IPS-20b (cell line): ENCODE measurements around the gene RASGEF1C.

Experiments
- H3K27ac ChIP-seq: one replicate; pipeline ENCODE4 v1.5.1; 2013; ENCODE audit warnings: low read length
- H3K27me3 ChIP-seq: 2 replicates; pipeline ENCODE4 v1.6.1; 2013; ENCODE audit warnings: mild to moderate bottlenecking, low read length, inconsistent platforms; ENCODE audit not compliant: insufficient read depth
- H3K36me3 ChIP-seq: 2 replicates; pipeline ENCODE4 v1.6.1; 2013; ENCODE audit warnings: low read depth, mild to moderate bottlenecking, inconsistent platforms, low read length, moderate library complexity; ENCODE audit not compliant: insufficient read depth
- H3K4me1 ChIP-seq: 2 replicates; pipeline ENCODE4 v1.6.1; 2013; ENCODE audit warnings: mild to moderate bottlenecking, control low read depth, inconsistent platforms, low read length, moderate library complexity; ENCODE audit not compliant: insufficient read depth
- H3K4me3 ChIP-seq: 2 replicates; pipeline ENCODE4 v1.5.1; 2013; ENCODE audit warnings: mild to moderate bottlenecking, low read length, inconsistent platforms
- H3K9ac ChIP-seq: 2 replicates; pipeline ENCODE4 v1.6.1; 2013; ENCODE audit warnings: low read depth, mild to moderate bottlenecking, inconsistent platforms, low read length, moderate library complexity
- H3K9me3 ChIP-seq: 2 replicates; pipeline ENCODE4 v1.6.1; 2013; ENCODE audit warnings: mild to moderate bottlenecking, low read depth, low read length, inconsistent platforms; ENCODE audit not compliant: insufficient read depth

RASGEF1C gene

DNA sequence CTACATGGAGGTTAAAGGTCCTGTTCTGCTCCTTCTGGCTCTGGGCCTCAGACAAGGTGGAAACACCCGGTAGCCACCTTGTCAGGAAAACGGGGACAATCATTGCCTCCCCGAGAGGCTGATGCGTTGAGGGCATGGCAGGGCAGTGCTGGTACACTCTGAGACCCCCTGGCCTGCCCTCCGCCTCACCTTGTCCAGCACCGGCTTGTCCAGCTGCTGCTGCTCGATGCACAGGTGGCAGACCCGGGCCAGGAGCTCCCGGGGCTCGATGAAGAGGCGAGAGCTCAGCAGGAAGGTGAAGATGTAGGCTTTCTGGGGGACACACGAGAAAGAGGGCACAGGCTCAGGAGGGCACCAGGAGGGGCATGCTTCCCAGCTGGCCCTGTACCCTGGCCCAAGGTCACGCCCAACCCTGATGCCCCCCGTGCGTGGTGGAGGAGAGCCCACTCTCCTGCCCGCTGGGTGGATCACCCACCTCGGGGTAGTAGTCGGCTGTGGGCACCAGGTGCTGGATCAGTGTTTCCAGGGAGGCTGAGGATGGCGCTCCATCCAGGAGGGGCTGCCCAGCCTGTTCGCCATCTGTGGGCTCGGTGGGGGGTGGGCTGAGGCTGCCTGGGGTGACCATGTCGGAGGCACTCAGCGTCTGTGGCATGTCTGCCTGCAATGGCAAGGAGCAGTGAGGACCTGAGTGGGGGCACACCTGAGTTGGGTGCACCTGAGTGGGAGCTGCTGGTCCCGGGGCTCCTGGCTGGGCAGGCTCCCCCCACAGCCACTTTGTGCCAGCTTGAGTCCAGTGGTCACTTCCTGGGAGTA is 71.4 kb downstream of the RASGEF1C start:
- H3K4me1 ChIP-seq = no peaks in the 10 kb centered on the region
- H3K4me3 ChIP-seq = no peak overlapping the region
- H3K27me3 ChIP-seq = no peaks in the 10 kb centered on the region; the same call in 1 of the 2 replicates
- H3K9me3 ChIP-seq = no peaks in the 10 kb centered on the region
- H3K36me3 ChIP-seq = no peaks in the 10 kb centered on the region
- H3K27ac ChIP-seq = no peak overlapping the region
- H3K9ac ChIP-seq = no peak overlapping the region

DNA sequence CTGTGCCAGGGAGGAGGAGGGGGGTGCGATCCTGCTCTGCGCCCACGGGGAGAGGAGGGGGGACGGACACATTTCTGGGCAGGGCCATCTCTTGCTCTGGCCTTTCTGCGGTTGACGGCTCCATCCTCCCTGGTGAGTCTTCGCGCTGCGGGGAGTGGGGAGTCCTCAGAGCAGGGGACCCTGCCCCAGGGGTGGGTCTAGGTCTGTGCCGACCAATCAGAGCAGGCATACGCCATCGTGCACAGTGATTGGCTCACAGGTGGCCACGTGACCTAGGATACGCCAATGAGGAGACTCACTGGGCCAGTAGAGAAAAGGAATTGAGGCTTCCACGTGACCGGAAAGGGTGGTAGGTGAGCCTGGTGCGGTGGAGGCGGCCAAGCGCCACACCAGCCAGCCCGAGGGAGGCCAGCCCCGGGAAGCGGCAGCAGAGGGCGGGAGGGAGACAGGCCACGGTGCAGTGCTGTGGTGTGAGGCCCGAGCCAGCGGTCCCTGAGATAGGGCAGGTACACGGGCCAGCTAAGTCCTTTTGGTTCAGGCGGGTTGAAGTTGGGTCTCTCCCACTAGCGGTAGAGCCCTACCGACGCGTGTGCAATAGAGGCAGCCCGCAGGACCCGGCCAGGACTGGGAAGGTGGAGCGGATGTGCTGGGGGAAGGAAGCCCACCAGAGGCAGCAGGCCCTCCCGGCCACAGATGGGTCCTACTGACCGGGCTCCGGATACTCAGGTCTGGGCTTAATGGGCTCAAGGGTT is 72.2 kb downstream of the RASGEF1C start:
- H3K4me3 ChIP-seq = no peak overlapping the region
- H3K27ac ChIP-seq = no peak overlapping the region
- no peak overlapping the region for H3K9ac ChIP-seq
- no peaks in the 10 kb centered on the region; the same call in 1 of the 2 replicates for H3K27me3 ChIP-seq
- no peaks in the 10 kb centered on the region for H3K9me3 ChIP-seq
- H3K36me3 ChIP-seq = no peaks in the 10 kb centered on the region
- no peaks in the 10 kb centered on the region for H3K4me1 ChIP-seq

DNA sequence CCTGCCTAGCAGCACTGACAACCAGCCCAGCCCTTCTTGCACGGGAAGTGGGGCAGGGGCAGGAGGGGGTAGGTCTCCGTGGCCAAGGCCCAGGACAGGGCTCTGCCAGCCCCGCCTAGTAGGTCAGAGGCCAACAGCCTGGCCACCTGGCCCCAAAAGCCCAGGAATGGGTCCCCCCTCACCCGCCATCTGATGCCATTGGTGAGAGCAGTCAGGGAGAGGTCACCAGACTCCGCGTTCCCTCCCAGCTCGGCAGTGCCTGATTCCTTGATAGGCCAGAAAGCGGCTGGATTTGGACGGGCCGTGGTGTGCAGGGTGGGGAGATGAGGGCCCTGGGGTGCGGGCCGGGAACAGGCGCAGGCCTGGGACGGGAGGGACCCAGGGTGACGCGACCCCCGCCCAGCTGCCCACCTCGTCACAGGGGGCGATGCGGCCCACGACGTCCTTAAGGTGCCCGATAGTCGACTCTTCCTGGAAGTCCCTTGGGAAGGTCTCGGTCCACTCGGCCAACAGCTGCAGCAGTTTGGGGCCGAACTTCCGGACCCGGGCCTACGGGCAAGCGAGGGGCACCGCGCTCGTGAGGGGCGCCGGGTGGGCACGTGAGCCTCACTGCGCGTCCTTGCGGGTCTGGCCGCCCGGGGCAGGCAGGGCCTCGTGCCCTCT is 72.9 kb downstream of the RASGEF1C start:
- Histone ChIP-seq H3K27ac (no peak overlapping the region), H3K4me3 (no peak overlapping the region), H3K36me3 (no peaks in the 10 kb centered on the region), H3K4me1 (no peaks in the 10 kb centered on the region), H3K9ac (no peak overlapping the region), H3K27me3 (no peaks in the 10 kb centered on the region; the same call in 1 of the 2 replicates), H3K9me3 (no peaks in the 10 kb centered on the region)

DNA sequence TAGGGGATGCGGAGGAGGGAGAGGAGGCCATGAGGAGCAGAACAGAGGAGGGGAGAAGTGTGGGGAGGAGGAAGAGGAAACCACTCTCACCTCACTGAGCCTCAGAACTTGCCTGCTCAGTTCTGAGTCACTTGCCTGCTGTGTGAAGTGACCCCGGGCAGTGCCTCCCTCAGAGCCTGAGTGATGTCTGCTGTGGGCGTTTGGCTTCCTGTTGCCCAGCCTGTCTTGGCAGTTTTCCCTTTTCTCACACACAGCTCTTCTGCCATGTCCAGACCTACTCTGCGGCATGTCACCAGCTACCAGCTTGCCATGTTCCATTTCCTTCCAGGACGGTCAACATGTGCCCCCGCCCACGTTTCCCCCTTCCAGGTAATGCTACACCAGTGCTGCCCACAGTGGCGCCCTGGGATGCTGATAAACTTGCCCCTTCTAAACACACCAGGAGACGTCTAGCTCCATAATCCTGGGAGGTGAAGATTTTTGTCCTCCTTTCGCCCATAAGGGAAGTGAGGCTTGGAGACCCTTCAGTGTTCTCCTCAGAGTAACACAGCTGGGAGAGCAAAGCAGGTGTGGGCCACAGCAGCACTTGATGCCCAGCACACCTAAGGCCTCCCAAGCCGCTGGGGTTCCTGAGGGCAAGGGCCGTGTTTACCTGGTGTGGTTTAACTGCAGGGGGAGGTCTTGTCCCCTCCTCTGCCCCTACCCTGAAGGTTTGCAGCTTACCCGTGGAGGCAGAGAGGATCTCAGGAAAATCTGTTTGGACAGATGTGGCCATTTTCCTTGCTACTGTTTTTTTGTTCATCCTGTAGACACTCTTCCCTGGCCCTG is 73.7 kb downstream of the RASGEF1C start:
- Histone ChIP-seq H3K4me3 (no peak overlapping the region), H3K9ac (no peak overlapping the region), H3K36me3 (no peaks in the 10 kb centered on the region), H3K9me3 (no peaks in the 10 kb centered on the region), H3K27me3 (no peaks in the 10 kb centered on the region; the same call in 1 of the 2 replicates), H3K4me1 (no peaks in the 10 kb centered on the region), H3K27ac (no peak overlapping the region)

DNA sequence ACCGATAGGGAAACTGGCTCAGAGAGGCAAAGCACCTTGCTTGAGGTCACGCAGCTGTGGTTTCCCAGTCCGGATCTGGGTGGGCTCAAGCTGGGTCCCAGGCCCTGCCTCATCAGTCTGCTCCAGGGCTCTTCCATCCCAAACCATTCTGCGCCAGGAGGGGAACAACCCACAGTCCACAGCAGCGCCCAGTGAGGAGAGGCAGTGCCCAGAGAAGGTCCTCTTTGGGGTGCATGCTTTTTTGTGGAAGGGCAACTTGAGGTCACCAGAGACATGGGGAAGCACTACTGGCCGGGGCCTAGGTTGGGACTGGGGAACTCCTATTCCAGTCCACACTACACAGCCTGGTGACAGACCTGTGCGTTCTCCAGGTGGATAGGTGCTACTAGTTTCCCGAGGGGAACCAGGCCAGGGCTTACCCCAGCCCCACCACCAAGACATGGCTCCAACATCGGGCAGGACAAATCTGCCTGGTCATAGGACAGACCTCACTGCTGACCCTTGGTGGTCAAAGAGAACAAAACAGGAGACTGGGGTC is 75.0 kb downstream of the RASGEF1C start:
- Histone ChIP-seq H3K9me3 (no peaks in the 10 kb centered on the region), H3K27ac (no peak overlapping the region), H3K36me3 (no peaks in the 10 kb centered on the region), H3K9ac (no peak overlapping the region), H3K4me3 (no peak overlapping the region), H3K4me1 (no peaks in the 10 kb centered on the region), H3K27me3 (no peaks in the 10 kb centered on the region; the same call in 1 of the 2 replicates)

DNA sequence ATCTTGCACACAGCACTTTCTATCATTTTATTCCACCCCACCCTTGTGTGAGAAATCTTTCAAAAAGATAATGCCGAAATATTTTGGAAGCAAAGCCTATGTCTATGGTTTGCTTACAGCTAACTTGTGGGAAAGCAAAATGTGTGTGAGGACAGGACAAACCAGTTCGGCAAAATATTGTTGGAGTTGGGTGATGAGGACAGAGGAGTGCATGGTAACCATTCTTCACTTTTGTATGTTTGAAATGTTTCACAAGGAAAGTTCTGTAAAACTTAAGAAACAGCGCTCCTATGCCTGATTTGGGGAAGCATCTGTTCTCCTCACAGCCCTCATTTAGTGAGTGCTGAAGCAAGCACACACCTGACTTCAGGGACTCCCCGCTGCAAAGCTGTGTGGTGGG is 75.5 kb downstream of the RASGEF1C start:
- Histone ChIP-seq H3K36me3 (no peaks in the 10 kb centered on the region), H3K9me3 (no peaks in the 10 kb centered on the region), H3K4me3 (no peak overlapping the region), H3K27ac (no peak overlapping the region), H3K4me1 (no peaks in the 10 kb centered on the region), H3K9ac (no peak overlapping the region), H3K27me3 (no peaks in the 10 kb centered on the region)

DNA sequence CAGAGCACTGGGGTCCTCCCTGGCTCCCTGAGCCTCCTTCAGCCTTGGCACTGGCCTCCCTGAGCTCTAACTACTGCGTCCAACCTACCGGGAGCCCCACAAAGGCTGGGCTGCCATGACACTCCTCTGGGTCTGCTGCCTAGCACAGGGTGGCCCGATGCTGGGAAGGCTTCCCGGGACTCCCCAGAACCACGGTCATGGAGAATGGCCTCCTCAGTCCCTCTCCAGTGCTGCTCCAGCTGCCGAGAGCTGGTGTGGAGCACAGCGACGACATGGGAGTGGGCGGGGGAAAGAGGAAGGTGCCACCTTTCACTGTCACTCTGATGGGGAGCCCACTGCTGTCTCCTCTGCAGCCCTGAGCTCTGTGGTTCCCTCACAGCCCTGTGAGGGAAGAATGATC is 76.0 kb downstream of the RASGEF1C start:
- H3K36me3 ChIP-seq = no peaks in the 10 kb centered on the region
- H3K4me1 ChIP-seq = no peaks in the 10 kb centered on the region
- no peak overlapping the region for H3K9ac ChIP-seq
- H3K9me3 ChIP-seq = no peaks in the 10 kb centered on the region
- no peak overlapping the region for H3K27ac ChIP-seq
- no peaks in the 10 kb centered on the region for H3K27me3 ChIP-seq
- H3K4me3 ChIP-seq = no peak overlapping the region

DNA sequence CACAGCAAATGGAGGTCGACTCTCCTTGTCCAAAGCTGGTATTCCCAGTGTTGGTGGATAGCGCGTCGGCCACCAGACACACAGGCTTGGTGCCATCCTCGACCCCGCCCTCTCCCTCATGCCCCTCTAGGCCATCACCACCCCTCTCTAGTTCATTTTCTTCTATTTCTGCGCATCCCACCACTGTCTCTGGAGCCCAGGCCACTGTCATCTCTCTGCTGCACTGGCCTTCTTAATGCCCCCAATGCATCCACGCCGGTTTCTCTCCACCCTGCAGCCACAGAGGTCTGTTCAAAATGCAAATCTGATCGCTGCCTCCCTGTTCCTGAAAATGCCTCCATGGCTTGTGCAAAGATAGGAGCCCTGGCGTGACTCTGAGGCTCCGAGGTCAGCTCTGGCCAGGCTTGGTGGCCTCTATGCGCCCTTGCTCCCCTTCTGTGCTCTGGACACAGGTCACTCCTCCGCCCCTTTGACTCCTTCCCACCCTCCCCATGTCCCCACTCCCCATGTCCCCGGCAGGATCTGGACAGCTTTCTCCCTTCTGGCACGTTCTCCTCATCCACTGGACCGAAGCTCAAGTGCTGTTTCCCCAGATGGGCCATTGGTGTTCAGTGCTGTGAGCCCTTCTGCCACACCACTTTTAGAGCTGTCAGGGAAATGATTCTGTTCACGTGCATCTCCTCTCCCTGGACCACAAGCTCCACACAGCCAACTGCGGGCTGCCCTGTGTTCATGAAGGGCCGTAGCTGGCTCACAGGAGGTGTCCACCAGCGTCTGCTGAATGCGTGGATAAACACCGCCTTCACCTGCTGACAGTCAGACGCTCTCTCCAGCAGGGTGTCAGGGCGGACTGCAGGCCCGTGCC is 77.9 kb downstream of the RASGEF1C start:
- Histone ChIP-seq H3K9me3 (no peaks in the 10 kb centered on the region), H3K36me3 (no peaks in the 10 kb centered on the region), H3K4me1 (no peaks in the 10 kb centered on the region), H3K9ac (no peak overlapping the region), H3K4me3 (no peak overlapping the region), H3K27me3 (0 out of 2 replicates have a peak, but pooled peaks cover 3% of the 10 kb centered on the region), H3K27ac (no peak overlapping the region)

DNA sequence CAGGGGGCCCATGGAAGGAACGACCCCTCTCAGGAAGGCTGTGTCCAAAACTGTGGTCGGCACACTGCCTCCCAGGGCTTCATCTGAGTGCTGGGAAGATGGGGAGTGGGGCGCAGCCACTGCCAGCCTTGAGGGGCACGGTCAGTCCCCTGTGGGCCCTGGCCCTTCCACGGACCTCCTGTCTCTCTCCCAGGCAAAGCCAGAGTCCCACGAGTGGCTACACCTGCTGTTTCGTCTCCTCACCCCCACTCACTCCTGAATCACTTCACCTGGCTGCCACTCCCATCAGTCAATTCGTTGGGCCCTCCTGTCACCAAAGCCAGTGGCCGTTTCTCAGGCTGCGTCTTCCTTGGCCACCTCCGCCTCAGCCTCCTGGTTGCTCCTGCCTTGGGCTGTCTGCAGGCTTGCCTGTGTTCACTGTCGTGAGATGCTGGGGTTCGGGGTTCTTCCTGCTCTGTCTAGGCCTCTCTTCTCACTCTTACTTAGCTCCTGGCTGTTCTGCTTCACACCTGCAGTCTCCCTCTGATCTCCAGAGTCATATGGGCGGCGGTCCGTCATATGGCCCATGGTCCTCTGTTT is 78.6 kb downstream of the RASGEF1C start:
- 0 out of 2 replicates have a peak, but pooled peaks cover 3% of the 10 kb centered on the region for H3K27me3 ChIP-seq
- no peaks in the 10 kb centered on the region for H3K9me3 ChIP-seq
- no peaks in the 10 kb centered on the region for H3K4me1 ChIP-seq
- H3K9ac ChIP-seq = no peak overlapping the region
- H3K36me3 ChIP-seq = no peaks in the 10 kb centered on the region
- no peak overlapping the region for H3K4me3 ChIP-seq
- no peak overlapping the region for H3K27ac ChIP-seq
